Left cardiac atrium (tissue), 4 donors: ENCODE data around the gene TIGIT. TPM values are rescaled to one million over a fixed set of nuclear protein-coding genes. Genes with fewer than 3 reads are reported as not detected.

ENCODE experiments used
- ATAC-seq, 2 donors: fragments of 200-7000 bp; cut with Tn5 transposase; one replicate each; pipeline ENCODE4 v1.9.1; 2020; ENCODE audit warnings: mild to moderate bottlenecking in 2 of 2, moderate library complexity in 2 of 2
- DNase-seq: peaks from one replicate; pipeline ENCODE4 v3.0.0-alpha.2; 2020
- intact Hi-C, 2 donors: fragments of 100-400 bp; cut with DNase I; formaldehyde crosslinking; loops; one replicate each; pipeline versions ENCODE4 v1.14.1 to v1.15.1; 2022 to 2023
- total RNA-seq, 2 donors: library from RNA; stranded (reverse); fragmentation: NEBNext Ultra II Directional; extraction: Animal tissue kit (Norgen Biotek cat#: 25700); gene quantifications; one replicate each; pipeline ENCODE4 v1.2.1, GENCODE V29; 2021
- donor health status: DM: no; HTN: yes; CAD: no.
- donor health status: DM: no; HTN: yes; CAD: no; lungs with severe emphysema.
- donor health status: DM: yes; HTN: yes; CAD: no.
- donor health status: Dilated cardiomyopathy.

The TIGIT gene
- total RNA-seq, 2 donors from 2014 or later, result 0.13 TPM; not detected in 1

DNA sequence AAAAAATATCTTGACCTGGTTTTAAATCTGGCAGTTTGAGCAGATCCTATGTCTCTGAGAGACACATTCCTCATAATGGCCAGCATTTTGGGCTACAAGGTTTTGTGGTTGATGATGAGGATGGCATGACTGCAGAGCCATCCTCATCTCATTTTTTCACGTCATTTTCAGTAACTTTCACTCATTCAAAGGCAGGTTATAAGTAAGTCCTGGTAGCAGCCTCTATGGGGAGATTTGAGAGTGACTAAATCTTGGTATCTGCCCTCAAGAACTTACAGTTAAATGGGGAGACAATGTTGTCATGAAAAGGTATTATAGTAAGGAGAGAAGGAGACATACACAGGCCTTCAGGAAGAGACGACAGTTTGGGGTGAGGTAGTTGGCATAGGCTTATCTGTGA lies 14.5 kb downstream of the TIGIT start:
- ATAC-seq, result no peak
- intact Hi-C loops, result no loop called here
- no peak for DNase-seq

DNA sequence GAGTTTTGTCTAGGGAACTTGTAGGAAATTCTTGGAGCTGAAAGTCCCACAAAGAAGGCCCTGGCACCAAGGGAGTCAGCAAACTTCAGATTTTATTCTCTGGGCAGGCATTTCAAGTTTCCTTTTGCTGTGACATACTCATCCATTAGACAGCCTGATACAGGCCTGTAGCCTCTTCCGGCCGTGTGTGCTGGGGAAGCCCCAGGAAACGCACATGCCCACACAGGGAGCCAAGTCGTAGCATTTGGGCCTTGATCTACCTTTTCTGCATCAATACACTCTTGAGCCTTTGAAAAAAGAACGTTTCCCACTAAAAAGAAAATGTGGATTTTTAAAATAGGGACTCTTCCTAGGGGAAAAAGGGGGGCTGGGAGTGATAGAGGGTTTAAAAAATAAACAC lies 15.0 kb downstream of the TIGIT start:
- DNase-seq (no peak), ATAC-seq (peak in 1 of 2 donors; percentile 65)
- intact Hi-C loops, result no loop called here

- no peak for DNase-seq
- no peak for ATAC-seq
- intact Hi-C loops, result no loop called here
Observed at GRCh38 chr3:114310695-114311094, 16.9 kb downstream of the TIGIT start.

- DNase-seq (no peak), ATAC-seq (no peak)
- intact Hi-C loops, result no loop called here
Observed at GRCh38 chr3:114313426-114313825, 19.6 kb downstream of the TIGIT start.

- no peak for DNase-seq
- intact Hi-C loops, result no loop called here
- ATAC-seq, result no peak
Observed at GRCh38 chr3:114314282-114314681, 20.5 kb downstream of the TIGIT start.

DNA sequence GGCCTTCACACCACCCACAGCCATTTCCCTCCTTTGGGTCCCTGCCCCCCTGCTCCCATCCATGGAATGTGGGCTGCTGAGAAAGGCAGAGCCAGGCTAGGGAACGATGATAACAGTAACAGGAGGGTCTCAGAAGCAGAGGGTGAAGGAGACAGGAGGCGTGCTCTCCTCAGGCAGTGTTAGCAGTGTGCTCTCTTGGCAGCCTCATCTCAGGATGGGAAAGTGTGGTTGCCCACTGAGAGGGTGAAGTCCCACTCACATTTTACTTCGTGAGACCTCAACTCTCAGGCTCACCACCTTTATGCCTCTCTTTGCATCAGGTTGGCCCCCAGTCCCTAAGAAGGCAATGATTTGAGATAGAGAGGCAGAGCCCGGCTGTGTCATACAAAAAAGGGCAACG lies 24.5 kb downstream of the TIGIT start:
- ATAC-seq (no peak), DNase-seq (no peak)
- intact Hi-C loops, result no loop called here

DNA sequence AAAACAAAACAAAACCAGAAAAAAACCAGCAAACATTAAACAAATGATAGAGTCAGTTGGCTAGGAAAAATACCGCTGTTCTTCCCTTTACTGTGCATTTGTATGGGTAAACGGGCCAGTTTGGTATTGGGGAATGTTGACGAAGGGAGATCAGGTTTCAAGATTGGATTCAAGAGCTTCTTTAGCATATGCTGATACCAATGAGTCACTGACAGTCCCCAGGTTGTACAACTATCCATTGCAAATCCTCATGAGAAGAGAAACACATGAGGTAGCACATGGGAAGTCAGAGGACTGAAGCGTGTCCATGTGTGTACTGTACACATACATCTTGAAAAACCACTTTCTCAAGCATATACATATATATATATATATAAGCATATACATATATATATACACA lies 25.6 kb downstream of the TIGIT start:
- intact Hi-C loops, result no loop called here
- ATAC-seq (no peak), DNase-seq (no peak)

- DNase-seq, result no peak
- ATAC-seq, result no peak
- intact Hi-C loops, result no loop called here
Observed at GRCh38 chr3:114320246-114320645, 26.4 kb downstream of the TIGIT start.

DNA sequence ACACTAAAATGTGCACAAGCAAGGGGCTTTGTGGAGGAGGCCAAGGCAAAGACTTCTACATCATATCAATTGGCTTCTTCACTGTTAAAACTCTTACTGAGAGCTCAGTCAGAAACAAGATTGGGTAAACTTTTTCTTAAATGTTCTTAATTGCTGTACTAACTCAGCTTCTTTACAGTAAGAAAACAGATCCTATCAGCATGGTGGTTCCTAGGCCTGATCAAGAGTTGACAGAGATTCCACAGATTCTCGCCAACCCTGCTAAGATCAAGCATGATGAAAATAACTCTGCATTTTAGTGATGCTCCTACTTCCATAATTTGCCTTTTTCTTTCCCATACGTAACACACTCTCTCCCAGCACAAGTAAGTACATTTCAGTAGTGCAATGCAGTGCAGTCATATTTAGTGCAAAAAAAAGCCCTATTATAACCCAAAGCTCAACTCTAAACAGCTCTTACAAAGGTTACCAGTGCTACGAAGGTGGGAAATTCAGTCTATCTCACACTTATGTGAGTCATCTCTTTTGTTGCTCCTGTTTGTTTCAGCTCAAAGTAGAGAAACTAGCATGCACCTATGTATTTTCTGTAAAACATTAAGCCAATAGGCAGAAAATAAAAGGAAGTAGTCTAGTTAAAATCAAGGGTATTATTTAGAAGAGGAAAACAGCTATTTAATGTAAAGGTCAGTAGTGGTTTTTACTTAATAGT lies 29.9 kb downstream of the TIGIT start:
- intact Hi-C loops, result no loop called here
- no peak for ATAC-seq
- no peak for DNase-seq

GRCh38 chr3:114327665-114328064 lies 33.8 kb downstream of the TIGIT start:
- no peak for DNase-seq
- ATAC-seq, result no peak
- intact Hi-C loops, result no loop called here

GRCh38 chr3:114328345-114328744 lies 34.5 kb downstream of the TIGIT start:
- ATAC-seq (no peak), DNase-seq (no peak)
- intact Hi-C loops, result no loop called here

- intact Hi-C loops, result no loop called here
- no peak for ATAC-seq
- no peak for DNase-seq
Observed at GRCh38 chr3:114329823-114330222, 36.0 kb downstream of the TIGIT start.

DNA sequence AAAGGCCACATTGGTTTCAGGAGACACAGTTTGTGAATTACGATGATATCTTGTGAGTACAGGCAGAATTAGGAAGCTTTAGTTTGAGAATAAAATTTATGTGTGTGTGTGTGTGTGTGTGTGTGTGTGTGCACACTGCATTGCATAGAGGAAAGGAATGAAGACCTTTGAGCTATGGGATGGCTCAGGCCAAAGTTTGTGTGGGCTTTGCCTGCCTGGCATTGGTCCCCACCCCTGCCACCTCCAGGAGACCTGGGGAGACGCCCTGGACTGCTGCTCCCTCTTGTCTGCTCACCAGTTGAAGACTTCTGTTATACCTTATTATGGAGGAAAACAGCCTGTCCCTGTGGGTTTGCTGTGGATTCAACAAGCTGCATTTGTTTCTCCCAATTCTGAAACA lies 37.2 kb downstream of the TIGIT start:
- ATAC-seq, result no peak
- DNase-seq, result no peak
- intact Hi-C loops, result no loop called here

DNA sequence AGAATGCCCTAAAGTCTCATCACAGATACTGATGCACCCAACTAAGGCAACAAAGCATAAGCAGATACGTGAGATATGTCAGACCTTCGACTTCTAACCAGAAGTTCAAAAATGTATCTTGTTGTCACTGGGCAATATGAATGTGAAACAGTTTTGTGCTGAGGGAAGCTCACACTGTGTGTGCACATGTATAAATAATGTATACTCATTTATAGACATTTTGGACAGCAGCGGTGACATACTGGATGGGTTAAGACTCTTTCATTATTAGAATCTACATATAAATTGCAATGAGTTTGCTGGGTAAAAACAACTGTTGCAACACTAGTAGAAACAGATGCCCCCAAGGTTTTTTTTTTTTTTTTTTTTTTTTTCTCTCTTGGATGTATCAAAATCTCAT lies 37.9 kb downstream of the TIGIT start:
- intact Hi-C loops, result no loop called here
- DNase-seq, result no peak
- no peak for ATAC-seq

- intact Hi-C loops, result no loop called here
- DNase-seq, result no peak
- ATAC-seq, result no peak
Observed at GRCh38 chr3:114332342-114333179, 38.7 kb downstream of the TIGIT start.

GRCh38 chr3:114333180-114333922 lies 39.5 kb downstream of the TIGIT start:
- DNase-seq (no peak), ATAC-seq (no peak)
- intact Hi-C loops, result no loop called here

- intact Hi-C loops, result no loop called here
- ATAC-seq (no peak), DNase-seq (no peak)
Observed at GRCh38 chr3:114333923-114334240, 40.1 kb downstream of the TIGIT start.

GRCh38 chr3:114336122-114336697 lies 42.4 kb downstream of the TIGIT start:
- ATAC-seq, result no peak
- DNase-seq, result no peak
- intact Hi-C loops, result loop anchor here in 1 of 2 donors (5.0 kb wide), 1 partner anchor 184 kb away; no protein-coding TSS in a partner anchor

- no peak for ATAC-seq
- intact Hi-C loops, result loop anchor here in 1 of 2 donors (5.0 kb wide), 1 partner anchor 185 kb away; no protein-coding TSS in a partner anchor
- DNase-seq, result no peak
Observed at GRCh38 chr3:114336857-114337256, 43.0 kb downstream of the TIGIT start.
